K562 (cell line): ENCODE measurements around the gene DEPDC1. TPM values are rescaled to one million over a fixed set of nuclear protein-coding genes. Genes with fewer than 3 reads are reported as not detected.
A peak's percentile ranks its signal among the peaks of the same experiment; 100 is the strongest.

Experiments
- CBFB ChIP-seq: sonication (generic); formaldehyde crosslinking; IDR thresholded peaks from 2 replicates; pipeline ENCODE4 v1.4.0; 2020; ENCODE audit warnings: mild to moderate bottlenecking, missing genetic modification reagents
- CEBPG ChIP-seq, 3 experiments: fragments of 200-800 bp in 1 of 3; sonication (Bioruptor generic) in 1 of 3; sonication (generic) in 1 of 3; formaldehyde crosslinking in 1 of 3; IDR thresholded peaks in 2 of 3; conservative IDR thresholded peaks in 1 of 3; 2 replicates each; pipeline versions ENCODE4 v1.6.1 to v1.8.0; 2016 to 2022; ENCODE audit warnings: missing compliant biosample characterization in 2 of 3, missing genetic modification characterization in 2 of 3, mild to moderate bottlenecking in 1 of 3, missing genetic modification reagents in 1 of 3
- CHCHD3 ChIP-seq: fragments of 250-450 bp; sonication (Bioruptor Pico); IDR thresholded peaks from 2 replicates; pipeline ENCODE4 v2.1.2; 2022; ENCODE audit warnings: mild to moderate bottlenecking
- EP300 ChIP-seq: IDR thresholded peaks from 2 replicates; pipeline ENCODE4 v1.6.1; 2012; ENCODE audit warnings: low read length, improper control_type of control experiment
- ERF ChIP-seq: fragments of 450-650 bp; formaldehyde crosslinking; IDR thresholded peaks from 2 replicates; pipeline ENCODE4 v1.4.0; 2020; ENCODE audit warnings: mild to moderate bottlenecking, mixed read lengths
- ESRRA ChIP-seq: fragments of 450-650 bp; IDR thresholded peaks from 2 replicates; pipeline ENCODE4 v1.6.1; 2014; ENCODE audit warnings: low read depth, mild to moderate bottlenecking, moderate library complexity, borderline replicate concordance
- ETV5 ChIP-seq: sonication (generic); formaldehyde crosslinking; IDR thresholded peaks from 2 replicates; pipeline ENCODE4 v1.4.0; 2020; ENCODE audit warnings: low read depth, mild to moderate bottlenecking, missing genetic modification reagents
- FOXK2 ChIP-seq, 2 experiments: fragments of 450-650 bp; IDR thresholded peaks in 1 of 2; conservative IDR thresholded peaks in 1 of 2; 2 replicates each; pipeline ENCODE4 v1.6.1; 2016; ENCODE audit warnings: low read depth in 2 of 2, mild to moderate bottlenecking in 1 of 2
- HNRNPK ChIP-seq: fragments of 200-400 bp; formaldehyde crosslinking; IDR thresholded peaks from one replicate; pipeline ENCODE4 v1.6.1; 2018; ENCODE audit warnings: mild to moderate bottlenecking, low read depth, low read length; ENCODE audit not compliant: poor library complexity, severe bottlenecking
- ILK ChIP-seq: fragments of 450-650 bp; IDR thresholded peaks from 2 replicates; pipeline ENCODE4 v1.6.1; 2016; ENCODE audit warnings: missing genetic modification characterization, low read depth, mild to moderate bottlenecking, missing compliant biosample characterization, moderate library complexity, borderline replicate concordance
- KDM4B ChIP-seq, 2 experiments: fragments of 450-650 bp in 1 of 2; sonication (generic) in 1 of 2; IDR thresholded peaks; 2 replicates each; pipeline ENCODE4 v1.6.1; 2016 to 2017; ENCODE audit warnings: borderline replicate concordance in 2 of 2, antibody characterized with exemption in 1 of 2, low read depth in 1 of 2, mild to moderate bottlenecking in 1 of 2
- KLF10 ChIP-seq: fragments of 250-450 bp; sonication (Bioruptor Pico); IDR thresholded peaks from 2 replicates; pipeline ENCODE4 v1.6.1; 2021; ENCODE audit warnings: matching md5 sums
- KLF13 ChIP-seq: fragments of 450-650 bp; IDR thresholded peaks from 2 replicates; pipeline ENCODE4 v1.6.1; 2016; ENCODE audit warnings: missing genetic modification characterization, low read depth, mild to moderate bottlenecking, missing compliant biosample characterization, moderate library complexity, borderline replicate concordance
- MEIS2 ChIP-seq: fragments of 450-650 bp; IDR thresholded peaks from 2 replicates; pipeline ENCODE4 v1.6.1; 2014; ENCODE audit warnings: mild to moderate bottlenecking; ENCODE audit not compliant: partially characterized antibody
- NCOA4 ChIP-seq: fragments of 450-650 bp; IDR thresholded peaks from 2 replicates; pipeline ENCODE4 v1.6.1; 2018; ENCODE audit warnings: mild to moderate bottlenecking; ENCODE audit not compliant: partially characterized antibody
- NR1H2 ChIP-seq: sonication (generic); formaldehyde crosslinking; IDR thresholded peaks from 2 replicates; pipeline ENCODE4 v1.4.0; 2020; ENCODE audit warnings: mild to moderate bottlenecking, missing genetic modification reagents
- POLR3G ChIP-seq: IDR thresholded peaks from 2 replicates; pipeline ENCODE4 v1.6.1; 2011; ENCODE audit not compliant: insufficient read length, insufficient replicate concordance; ENCODE audit errors: extremely low read depth
- PYGO2 ChIP-seq: fragments of 450-650 bp; IDR thresholded peaks from 2 replicates; pipeline ENCODE4 v1.6.1; 2016; ENCODE audit warnings: mild to moderate bottlenecking, missing genetic modification characterization, moderate library complexity, missing compliant biosample characterization
- SMAD3 ChIP-seq: fragments of 450-650 bp; formaldehyde crosslinking; conservative IDR thresholded peaks from 2 replicates; pipeline ENCODE4 v1.4.0; 2020; ENCODE audit warnings: mild to moderate bottlenecking
- polyA plus RNA-seq, 8 experiments: library from polyadenylated mRNA; depleted of rRNA in 4 of 8; stranded (reverse) in 5 of 8; unstranded in 3 of 8; fragments of >200 nt; fragmentation: Nextera tagmentation in 2 of 8; fragmentation: Illumina TruSeq in 1 of 8; extraction: Ambion mirVana in 2 of 8; extraction: Trizol in 1 of 8; gene quantifications; 2 replicates each; pipeline versions ENCODE4 v1.2.1 to v1.2.3, GENCODE V29; 2011 to 2014; ENCODE audit warnings: inconsistent platforms in 1 of 8, missing spikeins in 1 of 8
- total RNA-seq, 7 experiments: library from RNA; depleted of rRNA in 6 of 7; stranded (reverse); fragments of >200 nt in 6 of 7; fragmentation: Illumina TruSeq in 2 of 7; extraction: Trizol in 2 of 7; gene quantifications; 2 replicates each; pipeline versions ENCODE4 v1.2.1 to v1.2.3, GENCODE V29; 2011 to 2021; ENCODE audit warnings: low replicate concordance in 1 of 7
- TF ChIP-seq, protein P1 (sequence below), 2 experiments: fragments of 450-650 bp; IDR thresholded peaks; 2 replicates each; pipeline ENCODE4 v1.6.1; 2016
- TF ChIP-seq, protein P2 (sequence below): sonication (generic); IDR thresholded peaks from 2 replicates; pipeline ENCODE4 v1.6.1; 2016
- TF ChIP-seq, protein P3 (sequence below), 2 experiments: fragments of 450-650 bp; conservative IDR thresholded peaks; 2 replicates each; pipeline ENCODE4 v1.6.1; 2017; ENCODE audit warnings: mild to moderate bottlenecking in 2 of 2, moderate library complexity in 2 of 2
- TF ChIP-seq, protein P4 (sequence below): fragments of 450-650 bp; IDR thresholded peaks from 2 replicates; pipeline ENCODE4 v1.6.1; 2016; ENCODE audit warnings: borderline replicate concordance

The DEPDC1 gene
- total and polyA plus RNA-seq, 9 of the 15 experiments (the other 6 are each of a cell fraction or from before 2014, with no cell fraction given) = 9.9 to 28.3 (median 17.8) TPM

DNA sequence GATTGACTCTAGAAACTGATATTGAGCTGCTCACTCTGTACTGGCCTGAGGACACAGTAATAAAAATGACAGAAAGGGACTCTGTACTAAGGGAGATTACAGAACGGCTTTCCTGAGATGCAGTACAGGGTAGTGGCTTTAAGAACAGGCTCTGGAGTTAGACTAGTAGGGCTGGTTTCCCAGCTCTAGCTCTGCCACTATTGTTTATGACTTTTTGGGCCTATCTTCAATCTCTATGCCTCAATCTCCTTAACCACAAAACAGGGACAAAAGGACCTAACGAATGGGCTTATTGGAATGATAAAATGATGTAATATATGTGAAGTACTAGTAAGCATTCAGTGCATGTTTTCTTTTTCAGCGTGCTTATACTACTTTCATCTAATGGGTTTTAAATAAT lies 1.4 kb downstream of the DEPDC1 start (continued):
- TF ChIP-seq SMAD3 (CRISPR knock-in tag) = no peak
- TF ChIP-seq NR1H2 = no peak
- TF ChIP-seq ESRRA = peak; percentile 40; the same call in 1 of the 2 replicates
- 0 out of 2 replicates have a peak, but pooled peaks have one; percentile 43 for TF ChIP-seq CEBPG (CRISPR knock-in tag; IDR thresholded peaks at IDR 0.05)
- peak in 1 of 2 experiments; percentile 69; a peak in 2 of 4 replicates for TF ChIP-seq CEBPG (tag; conservative IDR thresholded peaks at IDR 0.05 in 1 of 2, IDR thresholded peaks at IDR 0.05 in 1 of 2)
- no peak for TF ChIP-seq CBFB (CRISPR knock-in tag)
- no peak for TF ChIP-seq KLF10
- TF ChIP-seq ERF (CRISPR knock-in tag) = no peak
- TF ChIP-seq, protein P1, sequence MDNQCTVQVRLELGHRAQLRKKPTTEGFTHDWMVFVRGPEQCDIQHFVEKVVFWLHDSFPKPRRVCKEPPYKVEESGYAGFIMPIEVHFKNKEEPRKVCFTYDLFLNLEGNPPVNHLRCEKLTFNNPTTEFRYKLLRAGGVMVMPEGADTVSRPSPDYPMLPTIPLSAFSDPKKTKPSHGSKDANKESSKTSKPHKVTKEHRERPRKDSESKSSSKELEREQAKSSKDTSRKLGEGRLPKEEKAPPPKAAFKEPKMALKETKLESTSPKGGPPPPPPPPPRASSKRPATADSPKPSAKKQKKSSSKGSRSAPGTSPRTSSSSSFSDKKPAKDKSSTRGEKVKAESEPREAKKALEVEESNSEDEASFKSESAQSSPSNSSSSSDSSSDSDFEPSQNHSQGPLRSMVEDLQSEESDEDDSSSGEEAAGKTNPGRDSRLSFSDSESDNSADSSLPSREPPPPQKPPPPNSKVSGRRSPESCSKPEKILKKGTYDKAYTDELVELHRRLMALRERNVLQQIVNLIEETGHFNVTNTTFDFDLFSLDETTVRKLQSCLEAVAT (IDR thresholded peaks at IDR 0.05) = peak in 1 of 2 experiments; percentile 35; a peak in 1 of 4 replicates
- TF ChIP-seq EP300 = no peak
- no peak for TF ChIP-seq KDM4B (IDR thresholded peaks at IDR 0.05; ENCODE audit: borderline replicate concordance in 2 of 2, low read depth in 1 of 2)
- TF ChIP-seq, protein P2, sequence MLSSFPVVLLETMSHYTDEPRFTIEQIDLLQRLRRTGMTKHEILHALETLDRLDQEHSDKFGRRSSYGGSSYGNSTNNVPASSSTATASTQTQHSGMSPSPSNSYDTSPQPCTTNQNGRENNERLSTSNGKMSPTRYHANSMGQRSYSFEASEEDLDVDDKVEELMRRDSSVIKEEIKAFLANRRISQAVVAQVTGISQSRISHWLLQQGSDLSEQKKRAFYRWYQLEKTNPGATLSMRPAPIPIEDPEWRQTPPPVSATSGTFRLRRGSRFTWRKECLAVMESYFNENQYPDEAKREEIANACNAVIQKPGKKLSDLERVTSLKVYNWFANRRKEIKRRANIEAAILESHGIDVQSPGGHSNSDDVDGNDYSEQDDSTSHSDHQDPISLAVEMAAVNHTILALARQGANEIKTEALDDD = peak; percentile 39; the same call in 1 of the 2 replicates
- TF ChIP-seq, protein P3, sequence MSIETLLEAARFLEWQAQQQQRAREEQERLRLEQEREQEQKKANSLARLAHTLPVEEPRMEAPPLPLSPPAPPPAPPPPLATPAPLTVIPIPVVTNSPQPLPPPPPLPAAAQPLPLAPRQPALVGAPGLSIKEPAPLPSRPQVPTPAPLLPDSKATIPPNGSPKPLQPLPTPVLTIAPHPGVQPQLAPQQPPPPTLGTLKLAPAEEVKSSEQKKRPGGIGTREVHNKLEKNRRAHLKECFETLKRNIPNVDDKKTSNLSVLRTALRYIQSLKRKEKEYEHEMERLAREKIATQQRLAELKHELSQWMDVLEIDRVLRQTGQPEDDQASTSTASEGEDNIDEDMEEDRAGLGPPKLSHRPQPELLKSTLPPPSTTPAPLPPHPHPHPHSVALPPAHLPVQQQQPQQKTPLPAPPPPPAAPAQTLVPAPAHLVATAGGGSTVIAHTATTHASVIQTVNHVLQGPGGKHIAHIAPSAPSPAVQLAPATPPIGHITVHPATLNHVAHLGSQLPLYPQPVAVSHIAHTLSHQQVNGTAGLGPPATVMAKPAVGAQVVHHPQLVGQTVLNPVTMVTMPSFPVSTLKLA (conservative IDR thresholded peaks at IDR 0.05) = no peak
- TF ChIP-seq HNRNPK = no peak
- peak in 1 of 2 experiments; percentile 38; a peak in 1 of 4 replicates for TF ChIP-seq FOXK2 (conservative IDR thresholded peaks at IDR 0.05 in 1 of 2, IDR thresholded peaks at IDR 0.05 in 1 of 2; ENCODE audit: low read depth in 2 of 2)
- TF ChIP-seq MEIS2 = peak; percentile 61
- no peak for TF ChIP-seq PYGO2 (tag)
- TF ChIP-seq ILK (tag) = no peak
- TF ChIP-seq, protein P4, sequence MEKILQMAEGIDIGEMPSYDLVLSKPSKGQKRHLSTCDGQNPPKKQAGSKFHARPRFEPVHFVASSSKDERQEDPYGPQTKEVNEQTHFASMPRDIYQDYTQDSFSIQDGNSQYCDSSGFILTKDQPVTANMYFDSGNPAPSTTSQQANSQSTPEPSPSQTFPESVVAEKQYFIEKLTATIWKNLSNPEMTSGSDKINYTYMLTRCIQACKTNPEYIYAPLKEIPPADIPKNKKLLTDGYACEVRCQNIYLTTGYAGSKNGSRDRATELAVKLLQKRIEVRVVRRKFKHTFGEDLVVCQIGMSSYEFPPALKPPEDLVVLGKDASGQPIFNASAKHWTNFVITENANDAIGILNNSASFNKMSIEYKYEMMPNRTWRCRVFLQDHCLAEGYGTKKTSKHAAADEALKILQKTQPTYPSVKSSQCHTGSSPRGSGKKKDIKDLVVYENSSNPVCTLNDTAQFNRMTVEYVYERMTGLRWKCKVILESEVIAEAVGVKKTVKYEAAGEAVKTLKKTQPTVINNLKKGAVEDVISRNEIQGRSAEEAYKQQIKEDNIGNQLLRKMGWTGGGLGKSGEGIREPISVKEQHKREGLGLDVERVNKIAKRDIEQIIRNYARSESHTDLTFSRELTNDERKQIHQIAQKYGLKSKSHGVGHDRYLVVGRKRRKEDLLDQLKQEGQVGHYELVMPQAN = no peak
- TF ChIP-seq KLF13 (tag) = no peak
- TF ChIP-seq NCOA4 = no peak
- TF ChIP-seq ETV5 (CRISPR knock-in tag) = no peak
- TF ChIP-seq CHCHD3 = no peak
- TF ChIP-seq POLR3G = no peak
